M059J (cell line): ENCODE measurements around the gene WDR49. TPM values are rescaled to one million over a fixed set of nuclear protein-coding genes. Genes with fewer than 3 reads are reported as not detected.

Experiments used
- DNase-seq: peaks from one replicate; pipeline ENCODE4 v3.0.0-alpha.2; 2012; ENCODE audit warnings: low read depth
- total RNA-seq: library from RNA; depleted of rRNA; stranded (reverse); fragments of >200 nt; shearing (Covaris generic); gene quantifications from 2 replicates; pipeline ENCODE4 v1.2.3, GENCODE V29; 2014

Gene WDR49
- total RNA-seq, 1 experiment from 2014 or later, result not detected

- DNase-seq, result no peak
Measured at GRCh38 chr3:167489571-167489970, 164.2 kb downstream of the WDR49 start.

DNA sequence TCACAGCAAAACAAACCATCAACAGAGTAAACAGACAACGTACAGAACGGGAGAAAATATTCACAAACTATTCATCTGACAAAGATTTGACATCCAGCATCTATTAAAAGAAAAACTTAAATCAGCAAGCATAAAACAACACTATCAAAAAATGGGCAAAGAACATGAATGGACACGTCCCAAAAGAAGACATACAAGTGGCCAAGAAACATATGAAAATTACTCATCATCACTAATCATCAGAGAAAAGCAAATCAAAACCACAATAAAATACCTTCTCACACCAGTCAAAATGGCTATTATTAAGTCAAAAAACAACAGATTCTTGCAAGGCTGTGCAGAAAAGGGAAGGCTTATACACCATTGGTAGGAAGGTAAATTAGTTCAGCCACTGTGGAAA is 166.2 kb downstream of the WDR49 start:
- no peak for DNase-seq

GRCh38 chr3:167484551-167484950 is 169.2 kb downstream of the WDR49 start:
- DNase-seq, result no peak

DNA sequence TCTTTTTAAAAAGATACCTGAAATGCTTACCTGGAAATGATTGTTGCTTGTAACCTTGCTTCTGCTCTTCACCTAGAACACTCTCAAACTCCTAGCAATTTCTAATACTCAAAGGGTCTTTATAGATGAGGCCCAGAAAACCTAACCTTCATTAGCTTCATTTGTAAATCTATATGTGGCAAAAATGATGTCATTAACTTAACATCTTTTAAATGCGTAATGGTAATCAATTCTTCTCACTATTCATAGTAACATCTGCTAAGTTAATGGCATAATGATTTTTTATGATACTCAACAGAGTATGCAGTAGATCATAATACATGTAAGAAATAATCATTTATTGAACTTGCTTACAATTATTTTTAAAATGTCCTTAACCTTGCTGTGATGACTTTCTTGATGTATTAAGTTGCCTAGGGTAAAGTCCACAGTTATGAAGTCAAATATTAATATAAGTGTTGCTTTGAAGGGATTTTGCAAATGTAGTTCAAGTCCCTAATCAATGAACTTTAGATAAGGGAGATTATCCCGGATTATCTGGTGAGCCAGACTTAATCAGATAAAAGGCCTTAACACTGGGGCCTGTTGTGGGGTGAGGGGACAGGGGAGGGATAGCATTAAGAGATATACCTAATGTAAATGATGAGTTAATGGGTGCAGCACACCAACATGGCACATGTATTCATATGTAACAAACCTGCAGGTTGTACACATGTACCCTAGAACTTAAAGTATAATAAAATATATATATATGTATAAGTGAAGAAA is 169.8 kb downstream of the WDR49 start:
- DNase-seq, result no peak

- no peak for DNase-seq
Measured at GRCh38 chr3:167481164-167481563, 172.6 kb downstream of the WDR49 start.

GRCh38 chr3:167480748-167481147 is 173.0 kb downstream of the WDR49 start:
- no peak for DNase-seq

DNA sequence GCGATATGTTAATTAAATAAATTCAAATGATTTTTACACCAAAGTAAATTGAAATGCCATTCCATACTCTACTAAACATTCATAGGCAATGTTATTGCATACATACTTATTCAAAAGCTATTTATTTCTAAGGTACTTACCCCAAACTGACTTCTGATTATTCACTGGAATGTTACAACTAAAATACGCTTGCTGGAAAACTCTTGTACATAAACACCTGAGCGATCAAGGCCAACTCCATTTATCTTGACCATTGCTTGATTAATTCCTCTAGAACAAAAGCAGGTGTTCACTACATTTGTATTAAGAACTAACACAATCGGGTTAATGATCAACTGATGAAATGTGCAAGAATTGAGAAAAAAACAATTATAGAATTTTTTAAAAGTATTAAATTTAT is 179.9 kb downstream of the WDR49 start, which contains the start of gene SERPINI2:
Gene SERPINI2, minus strand, starts transcription at position 180 of the 400 bp plus-strand sequence. CDS start 2,208 bp downstream, outside the sequence.
- no peak for DNase-seq

DNA sequence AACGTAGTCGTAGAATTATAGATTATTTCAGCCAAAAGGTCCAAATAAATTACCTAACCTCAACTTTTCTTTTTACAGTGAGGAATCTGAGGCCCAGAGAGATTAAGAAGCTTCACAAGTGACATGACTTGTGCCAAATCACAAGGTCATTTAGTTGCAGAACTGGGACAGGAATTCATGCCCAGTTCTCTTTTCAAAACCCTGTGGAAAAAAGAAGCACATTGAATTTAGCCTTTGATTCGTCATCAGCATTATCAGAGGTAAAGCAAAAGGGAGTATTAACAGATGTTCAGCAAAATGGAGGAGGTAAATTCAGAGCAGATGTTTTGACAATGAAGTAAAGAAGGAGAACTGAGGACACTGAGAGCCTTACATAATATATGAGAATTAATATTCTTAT is 184.4 kb downstream of the WDR49 start:
- DNase-seq, result no peak

- no peak for DNase-seq
Measured at GRCh38 chr3:167467848-167468611, 185.7 kb downstream of the WDR49 start.

DNA sequence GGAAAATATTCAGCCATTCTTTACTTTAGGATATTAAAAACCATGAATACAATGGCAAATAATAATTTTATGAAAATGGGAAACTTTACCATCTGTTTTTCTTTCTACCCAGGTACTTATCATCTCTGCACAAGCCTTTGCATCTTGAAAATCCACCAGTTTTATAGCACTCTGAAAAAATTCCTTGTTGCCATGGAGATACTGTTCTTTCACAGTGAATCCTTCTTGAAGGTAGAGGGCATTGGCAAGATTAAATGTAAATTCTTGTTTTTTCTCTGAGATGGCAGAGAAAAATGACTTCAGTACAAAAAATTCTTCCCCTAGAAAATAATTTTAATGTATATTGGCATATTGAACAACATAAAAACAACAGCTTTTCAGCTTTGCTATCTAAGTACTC is 186.8 kb downstream of the WDR49 start:
- DNase-seq, result no peak

GRCh38 chr3:167456157-167456799 is 197.5 kb downstream of the WDR49 start:
- DNase-seq, result no peak

GRCh38 chr3:167453815-167454214 is 199.9 kb downstream of the WDR49 start:
- DNase-seq, result no peak

DNA sequence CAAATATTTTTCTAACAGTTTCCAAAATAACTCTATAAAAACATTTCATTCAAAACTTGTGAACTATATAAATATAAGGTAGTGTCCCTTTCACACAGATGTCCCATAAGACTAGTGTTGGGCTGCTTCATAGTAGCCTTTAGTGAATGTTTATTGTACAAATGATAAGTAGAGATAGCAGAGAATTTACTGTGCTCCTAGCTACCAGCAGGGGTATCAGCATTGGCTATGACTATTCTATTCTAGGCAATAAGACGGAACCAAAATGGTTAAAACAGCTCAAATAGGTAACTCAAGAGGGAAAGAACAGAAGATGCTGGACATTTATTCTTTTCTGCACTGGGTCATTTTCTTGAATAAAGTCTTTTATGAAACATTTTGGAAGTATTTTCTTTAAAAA is 202.5 kb downstream of the WDR49 start:
- no peak for DNase-seq

GRCh38 chr3:167450675-167451074 is 203.1 kb downstream of the WDR49 start:
- no peak for DNase-seq

- no peak for DNase-seq
Measured at GRCh38 chr3:167450195-167450594, 203.5 kb downstream of the WDR49 start.

- DNase-seq, result no peak
Measured at GRCh38 chr3:167445491-167445890, 208.3 kb downstream of the WDR49 start.

DNA sequence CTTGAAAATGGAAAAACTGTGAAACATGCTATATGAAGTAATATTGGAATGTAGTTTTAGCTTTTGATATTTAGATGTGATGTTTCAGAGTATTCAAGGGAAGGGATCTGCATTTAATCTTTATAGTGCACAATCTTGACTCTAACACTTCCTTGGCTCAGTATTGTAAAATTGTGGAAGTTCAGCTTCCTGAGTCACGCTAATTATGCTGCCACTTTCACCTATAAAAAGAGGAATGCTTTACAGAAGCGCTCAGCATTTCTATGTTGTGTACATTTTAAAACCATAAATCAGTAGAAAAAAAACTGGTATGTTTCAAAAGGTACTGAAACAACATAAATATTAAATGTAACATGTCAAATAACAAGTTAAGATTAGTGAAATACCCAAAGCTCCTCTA is 212.5 kb downstream of the WDR49 start:
- no peak for DNase-seq

DNA sequence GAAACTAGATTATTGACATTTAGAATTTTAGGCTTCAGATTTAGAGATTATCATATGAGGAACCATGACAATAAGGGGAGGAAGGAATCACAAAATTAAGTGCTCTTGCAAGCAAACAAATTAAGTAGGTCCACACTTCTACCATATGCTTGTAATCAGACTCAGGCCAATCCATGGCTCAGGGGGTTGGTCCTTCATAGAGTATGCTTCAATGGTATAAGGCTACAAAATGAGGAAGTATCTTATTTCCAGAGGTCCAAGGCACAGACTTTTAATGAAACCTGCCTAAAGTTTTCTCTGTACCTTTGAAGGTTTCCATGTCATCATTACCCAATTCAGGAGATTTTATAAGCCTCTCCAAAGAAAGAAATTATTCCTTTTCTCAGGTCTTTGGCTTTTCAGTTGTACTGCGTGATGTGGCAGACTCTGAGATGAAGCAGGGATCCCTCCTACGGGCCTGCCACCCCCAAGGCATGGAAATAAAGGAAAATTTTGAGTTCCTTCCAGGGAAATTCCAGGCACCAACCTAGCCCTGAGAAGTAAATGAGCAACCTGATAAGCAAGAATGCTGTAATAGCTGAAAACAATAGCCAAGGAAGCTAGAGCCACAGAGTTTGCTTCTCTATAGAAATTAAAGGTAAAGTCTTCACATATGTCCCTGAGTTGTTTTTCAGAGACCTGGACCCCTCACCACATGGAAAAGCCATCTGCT is 216.2 kb downstream of the WDR49 start:
- DNase-seq, result no peak
